Measurements from ENCODE around the gene AMN1.
"Not testable (repeated sequence)": the region's sequence is repeated elsewhere in the genome, so short reads cannot be mapped to it uniquely, and the experiment has no call there.

AMN1 gene

GRCh38 chr12:31682136-31682962, 46.5 kb downstream of the AMN1 start:
- DNase-seq (ENCODE audit: low spot score), result peak; percentile 83

- DNase-seq (ENCODE audit: low spot score), result no peak
Observed at GRCh38 chr12:31672521-31672920, 56.3 kb downstream of the AMN1 start.

DNA sequence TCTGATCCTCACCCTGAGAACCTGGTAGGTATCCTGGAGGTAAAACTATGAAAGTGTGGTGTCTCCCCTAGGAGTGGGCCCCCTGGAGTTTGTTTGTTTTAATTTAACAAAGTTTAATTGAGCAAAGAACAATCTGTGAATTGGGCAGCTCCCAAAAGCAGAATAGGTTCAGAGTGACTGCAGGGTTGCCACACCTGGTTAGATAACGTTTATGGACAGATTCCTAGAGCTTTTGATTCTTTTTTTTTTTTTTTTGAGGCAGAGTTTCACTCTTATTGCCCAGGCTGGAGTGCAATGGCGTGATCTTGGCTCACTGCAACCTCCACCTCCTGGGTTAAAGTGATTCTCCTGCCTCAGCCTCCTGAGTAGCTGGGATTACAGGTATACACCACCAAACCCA, 59.2 kb downstream of the AMN1 start:
- not testable (repeated sequence) for DNase-seq (ENCODE audit: low spot score)

GRCh38 chr12:31669020-31669419, 59.8 kb downstream of the AMN1 start:
- no peak for DNase-seq (ENCODE audit: low spot score)

GRCh38 chr12:31664038-31664437, 64.8 kb downstream of the AMN1 start:
- DNase-seq (ENCODE audit: low spot score), result no peak

DNA sequence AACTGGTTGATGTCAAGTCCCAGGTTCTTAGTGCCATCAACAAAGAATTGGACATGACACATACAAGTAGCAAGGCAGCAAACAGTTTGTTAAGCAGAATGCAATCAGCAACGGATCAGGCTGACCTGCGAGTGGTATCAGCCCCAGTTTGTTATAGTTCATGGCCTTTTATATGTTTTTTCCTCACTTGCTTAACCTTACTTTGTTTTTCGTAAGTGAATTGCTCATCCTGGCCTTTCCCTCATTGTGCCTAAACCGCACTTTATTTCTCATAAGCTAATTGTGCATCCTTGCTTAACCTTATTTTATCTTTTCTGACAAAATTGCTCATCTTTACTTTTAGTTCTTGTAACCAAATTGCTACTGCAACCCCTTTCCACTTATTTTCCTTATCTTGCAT, 65.2 kb downstream of the AMN1 start:
- no peak for DNase-seq (ENCODE audit: low spot score)

DNA sequence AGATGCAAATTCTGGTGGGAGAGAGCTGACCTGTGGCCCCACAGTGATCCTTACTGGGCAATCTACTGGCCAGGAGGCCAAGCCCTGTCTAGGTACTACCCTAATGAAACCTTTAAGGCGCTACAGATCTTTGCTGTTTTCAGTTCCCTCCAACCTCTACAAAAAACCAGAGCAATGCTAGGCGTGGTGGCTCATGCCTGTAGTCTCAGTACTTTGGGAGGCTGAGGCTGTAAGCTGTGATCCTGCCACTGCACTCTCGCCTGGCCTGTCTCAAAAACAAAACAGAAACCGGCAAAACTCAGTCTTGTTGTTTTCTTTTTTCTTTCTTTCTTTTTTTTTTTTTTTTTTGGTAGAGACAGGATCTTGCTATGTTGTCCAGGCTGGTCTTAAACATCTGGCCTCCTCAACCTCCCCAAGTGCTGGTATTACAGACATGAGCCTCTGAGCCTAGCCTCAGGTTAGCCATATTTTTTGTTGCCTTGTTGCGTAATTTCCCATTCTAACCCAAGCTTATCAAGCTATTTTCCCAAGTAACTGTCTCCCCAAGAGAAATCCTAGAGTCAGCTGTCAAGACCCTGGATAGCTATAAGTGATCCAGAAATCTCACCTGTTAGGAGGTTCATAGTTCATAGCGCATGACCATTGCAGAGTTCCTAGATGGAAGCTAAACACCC, 66.5 kb downstream of the AMN1 start:
- DNase-seq (ENCODE audit: low spot score), result no peak

GRCh38 chr12:31659087-31659942, 69.5 kb downstream of the AMN1 start, which contains the start of gene ETFBKMT:
ETFBKMT (plus strand) TSS chr12:31659688; CDS start chr12:31661954, 2,266 bp downstream.
- DNase-seq (ENCODE audit: low spot score), result peak; percentile 96

DNA sequence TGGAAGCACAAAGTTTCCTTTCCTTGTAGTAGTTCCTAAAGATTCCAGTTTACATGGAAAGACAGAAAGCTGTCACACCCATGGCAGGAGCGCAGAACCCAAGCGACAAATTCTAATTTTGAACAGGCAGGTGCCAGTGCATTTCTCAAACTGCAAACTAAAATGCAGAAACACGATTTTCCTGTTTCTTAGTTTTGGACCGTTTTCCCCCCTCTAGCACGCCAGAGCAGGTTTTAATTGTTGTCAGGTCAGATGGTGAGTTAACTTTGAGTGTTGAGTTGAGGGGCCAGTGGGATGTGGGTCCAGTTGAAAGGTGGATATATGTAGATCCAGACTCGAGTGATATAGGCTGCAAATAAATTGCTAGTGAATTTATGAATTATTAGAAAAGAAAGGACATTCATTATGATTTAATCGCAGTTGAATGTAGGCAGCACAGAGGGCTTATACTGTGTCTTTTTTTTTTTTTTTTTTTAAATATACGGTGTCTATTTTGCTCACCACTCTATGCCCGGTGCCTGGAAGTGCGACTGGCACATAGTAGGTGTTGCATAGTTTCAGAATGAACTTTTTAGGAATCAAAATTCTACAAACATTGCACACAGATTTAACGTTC, 70.2 kb downstream of the AMN1 start:
- no peak for DNase-seq (ENCODE audit: low spot score)

GRCh38 chr12:31655792-31656191, 73.0 kb downstream of the AMN1 start:
- DNase-seq (ENCODE audit: low spot score), result no peak

DNA sequence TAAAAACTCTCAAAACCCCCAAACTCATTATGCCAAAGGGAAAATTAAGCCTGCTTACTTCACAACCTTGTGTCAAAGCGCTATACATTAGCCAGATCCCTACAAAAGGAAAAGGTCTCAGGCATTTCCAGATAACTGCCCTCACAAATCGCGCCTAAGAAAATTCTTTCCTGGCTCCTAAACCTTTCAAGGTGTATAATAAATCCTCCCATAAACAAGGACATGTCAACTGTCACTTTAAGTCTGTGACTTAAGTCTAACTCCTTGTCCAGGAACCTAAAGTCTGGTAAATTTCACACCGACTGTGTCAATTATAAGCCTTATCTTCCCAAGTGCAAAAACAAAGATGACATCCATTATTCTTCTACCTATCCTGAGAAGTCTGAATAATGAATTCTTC, 73.6 kb downstream of the AMN1 start:
- DNase-seq (ENCODE audit: low spot score), result no peak

GRCh38 chr12:31651893-31652521, 76.8 kb downstream of the AMN1 start:
- no peak for DNase-seq (ENCODE audit: low spot score)

DNA sequence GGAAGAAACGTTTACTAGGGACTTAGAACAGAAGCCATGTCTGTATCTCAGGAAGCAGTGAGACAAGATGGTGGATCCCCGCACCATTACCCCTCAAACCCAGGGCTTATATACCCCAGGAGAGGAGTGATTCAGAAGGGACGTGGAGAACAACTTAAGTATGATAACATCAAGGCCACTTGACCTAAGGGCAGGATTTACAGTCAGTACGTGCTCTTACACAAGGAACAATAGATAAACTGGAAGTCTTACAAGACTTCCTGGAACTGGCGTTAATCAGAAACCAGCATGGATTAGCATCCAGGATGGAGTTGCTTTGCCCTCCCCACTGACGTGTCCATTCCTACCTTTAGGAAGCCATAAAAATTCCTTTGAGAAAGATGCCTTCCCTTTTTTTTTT, 77.9 kb downstream of the AMN1 start:
- DNase-seq (ENCODE audit: low spot score), result no peak

GRCh38 chr12:31647086-31647491, 81.7 kb downstream of the AMN1 start:
- DNase-seq (ENCODE audit: low spot score), result no peak

- DNase-seq (ENCODE audit: low spot score), result no peak
Observed at GRCh38 chr12:31645924-31646323, 82.9 kb downstream of the AMN1 start.

GRCh38 chr12:31644536-31644935, 84.3 kb downstream of the AMN1 start:
- no peak for DNase-seq (ENCODE audit: low spot score)

DNA sequence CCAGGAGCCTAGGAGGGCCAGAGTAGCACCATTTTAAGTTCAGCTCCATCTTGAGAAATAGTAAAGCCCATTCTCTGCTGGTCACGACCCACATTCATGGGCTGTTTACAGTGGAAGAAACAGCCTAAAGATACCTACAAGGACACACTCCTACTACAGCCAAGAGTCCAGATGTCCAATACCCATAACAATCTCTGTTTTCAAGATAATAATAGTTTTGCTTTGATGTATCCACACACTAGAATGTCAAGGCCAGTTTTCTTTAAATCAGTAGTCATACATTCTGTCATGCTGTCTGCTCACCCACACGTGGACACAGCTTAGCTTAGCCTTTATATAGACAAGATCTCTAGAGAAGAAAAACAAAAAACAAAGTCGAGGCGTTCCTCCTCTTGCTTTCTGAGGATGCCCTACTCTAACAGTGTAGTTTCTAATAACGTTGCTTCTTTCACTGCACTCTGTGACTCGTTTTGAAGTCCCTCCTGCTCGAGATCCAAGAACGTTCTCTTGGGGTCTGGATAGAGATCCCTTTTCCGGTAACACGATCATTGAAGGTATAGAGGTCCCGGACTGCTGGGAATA, 87.2 kb downstream of the AMN1 start:
- DNase-seq (ENCODE audit: low spot score), result no peak

GRCh38 chr12:31634620-31635019, 94.2 kb downstream of the AMN1 start:
- DNase-seq (ENCODE audit: low spot score), result no peak

DNA sequence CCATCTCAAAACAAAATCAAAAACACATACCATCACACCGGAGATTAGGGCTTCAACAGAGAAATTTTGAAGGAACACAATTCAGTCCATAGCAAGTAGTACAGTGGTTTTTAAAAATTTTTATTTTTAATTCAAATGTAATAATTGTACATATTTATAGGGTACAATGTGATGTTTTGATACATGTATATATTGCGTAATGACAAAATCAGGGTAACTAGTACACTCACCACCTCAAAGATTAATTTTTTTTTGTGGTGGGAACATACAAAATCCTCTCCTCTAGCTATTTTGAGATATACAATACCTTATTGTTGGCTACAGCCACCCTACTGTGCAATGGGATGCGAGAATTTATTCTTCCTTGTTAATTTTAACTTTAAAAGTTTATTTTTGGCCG, 95.4 kb downstream of the AMN1 start:
- DNase-seq (ENCODE audit: low spot score), result no peak

DNA sequence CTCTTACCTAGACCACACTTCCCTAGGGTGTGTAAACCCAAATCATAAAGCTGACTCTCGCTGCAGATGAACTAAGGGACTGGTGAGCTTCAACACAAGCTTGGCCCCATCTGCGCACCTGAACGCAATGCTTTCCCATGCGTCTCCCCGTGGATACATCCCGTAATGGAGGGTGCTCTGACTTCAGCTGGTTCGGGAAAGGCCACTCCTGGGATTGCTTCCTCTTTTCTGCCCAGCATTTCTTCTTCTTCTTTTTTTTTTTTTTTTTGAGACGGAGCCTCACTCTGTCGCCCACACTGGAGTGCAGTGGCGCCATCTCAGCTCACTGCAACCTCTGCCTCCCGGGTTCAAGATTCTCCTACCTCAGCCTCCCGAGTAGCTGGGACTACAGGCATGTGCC, 97.0 kb downstream of the AMN1 start:
- no peak for DNase-seq (ENCODE audit: low spot score)

DNA sequence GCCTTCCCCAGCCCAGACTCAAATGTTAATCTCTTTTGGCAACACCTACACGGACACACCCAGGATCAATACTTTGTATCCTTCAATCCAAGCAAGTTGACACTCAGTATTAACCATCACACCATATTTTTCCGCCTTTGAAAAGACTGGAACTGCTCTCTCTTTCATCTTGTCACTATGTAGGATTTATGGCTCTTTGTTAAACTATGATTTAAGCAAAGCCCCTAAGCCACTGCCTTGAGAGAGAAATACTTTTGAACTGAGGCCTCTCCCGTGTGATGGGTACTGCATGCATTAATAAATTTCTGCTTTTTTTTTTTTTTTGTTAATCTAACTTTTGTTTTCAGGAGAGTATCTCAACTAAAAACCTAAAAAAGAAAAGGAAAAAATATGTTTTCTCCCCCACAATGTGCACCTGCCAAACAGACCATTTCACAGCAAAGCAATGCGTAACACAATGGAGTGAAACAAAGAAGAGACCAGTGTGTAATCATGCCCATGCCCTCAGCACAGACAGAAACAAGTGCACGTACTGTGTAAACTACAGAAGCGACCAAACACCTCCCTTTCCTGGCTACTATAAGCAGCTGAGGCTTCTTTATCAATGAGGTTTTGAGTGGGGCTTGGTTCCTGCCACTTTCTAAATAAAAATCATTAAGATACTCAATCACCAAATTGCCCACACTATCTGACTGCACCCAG, 97.6 kb downstream of the AMN1 start:
- DNase-seq (ENCODE audit: low spot score), result no peak

All from CD4-positive, alpha-beta T cell treated with Interleukin-6 at 100 ng/mL for 8 hours (primary cell).